OCI-M2 (cell line): ENCODE measurements around the gene MZT2A.
"Not testable (repeated sequence)": the region's sequence is repeated elsewhere in the genome, so short reads cannot be mapped to it uniquely, and the experiment has no call there.

ENCODE experiments used
- DNase-seq: peaks from one replicate; lab custom pipeline; 2025; ENCODE audit not compliant: unreplicated experiment; lab: John Stamatoyannopoulos, UW

Gene MZT2A

DNA sequence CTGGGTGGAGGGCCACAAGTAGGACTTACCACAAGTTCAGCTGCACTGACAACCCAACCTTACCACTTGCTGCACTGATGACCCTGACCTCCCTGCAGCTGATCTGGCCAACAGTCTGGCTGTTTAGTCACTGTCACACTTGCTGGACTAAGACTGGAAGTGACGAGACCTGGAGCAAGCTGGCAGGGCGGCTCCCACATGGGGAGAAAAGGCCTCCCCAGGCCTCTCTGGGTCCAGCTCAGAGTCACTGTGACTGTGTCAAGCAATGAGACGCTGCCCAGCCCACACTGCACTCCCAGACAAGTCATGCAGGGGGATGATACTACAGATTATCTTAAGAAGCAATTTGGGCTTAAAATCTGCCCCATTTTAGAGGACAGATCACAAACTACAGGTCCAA is 21.3 kb downstream of the MZT2A start:
- not testable (repeated sequence) for DNase-seq

DNA sequence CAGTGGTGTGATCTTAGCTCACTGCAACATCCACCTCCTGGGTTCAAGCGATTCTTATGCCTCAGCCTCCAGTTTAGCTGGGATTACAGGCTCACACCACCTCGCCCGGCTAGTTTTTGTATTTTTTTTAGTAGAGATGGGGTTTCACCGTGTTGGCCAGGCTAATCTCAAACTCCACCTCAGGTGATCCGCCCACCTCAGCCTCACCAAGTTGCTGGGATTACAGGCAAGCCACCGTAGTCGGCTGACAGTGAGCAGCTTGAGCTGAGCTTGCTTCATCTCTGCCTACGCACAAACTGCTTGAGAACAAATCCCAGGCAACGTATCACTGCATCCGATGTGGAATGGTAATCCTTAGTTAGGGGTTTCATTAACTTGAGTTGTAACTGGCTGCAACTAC is 24.5 kb downstream of the MZT2A start:
- not testable (repeated sequence) for DNase-seq

DNA sequence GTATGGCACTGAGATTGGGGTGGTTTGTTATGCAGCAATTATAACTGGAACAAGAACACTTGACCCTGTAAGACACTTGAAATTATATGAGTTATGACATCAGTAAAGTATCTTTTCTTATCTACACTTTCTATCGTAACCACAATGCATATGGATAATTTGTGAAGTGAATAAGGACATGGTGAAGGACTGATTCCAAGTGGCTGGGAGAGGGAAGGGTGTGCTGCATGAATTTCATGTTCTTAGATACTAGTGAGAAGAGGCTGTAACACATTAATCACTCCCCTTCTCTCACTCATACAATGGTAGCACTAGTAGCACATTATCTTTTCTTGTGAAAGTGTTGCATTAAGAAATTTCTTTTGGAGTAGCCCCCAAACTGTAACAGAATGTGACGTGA is 37.3 kb downstream of the MZT2A start:
- DNase-seq, result not testable (repeated sequence)

DNA sequence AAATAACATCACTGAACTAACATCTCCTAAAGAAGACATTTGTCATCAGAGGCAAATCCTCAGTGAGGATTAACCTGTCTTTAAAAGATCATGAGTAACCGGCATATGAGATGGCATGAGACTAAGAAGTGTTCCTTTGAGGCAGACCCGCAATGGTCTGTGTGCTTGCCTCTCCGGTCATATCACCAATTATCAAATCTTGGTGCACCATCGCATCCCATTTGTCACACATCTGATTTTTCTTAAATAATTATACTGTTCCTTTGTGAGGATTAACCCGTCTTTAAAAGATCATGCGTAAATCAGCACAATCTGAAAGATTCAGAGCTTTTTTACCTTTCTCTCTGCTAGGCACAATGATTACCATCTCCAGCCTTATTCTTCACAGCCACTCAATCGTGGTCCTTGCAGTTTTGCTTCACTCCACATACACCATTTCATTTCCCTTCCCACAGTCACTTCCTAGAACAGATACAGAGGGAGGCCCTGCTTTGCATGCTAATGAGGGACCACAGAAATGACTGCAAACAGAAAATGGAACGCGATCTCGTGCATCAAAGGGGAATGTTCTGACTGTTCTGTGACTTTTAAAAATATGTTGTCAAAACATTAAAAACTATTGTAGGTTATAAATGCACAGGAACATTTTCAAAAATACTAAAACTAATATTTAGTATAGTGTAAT is 40.8 kb downstream of the MZT2A start:
- not testable (repeated sequence) for DNase-seq

DNA sequence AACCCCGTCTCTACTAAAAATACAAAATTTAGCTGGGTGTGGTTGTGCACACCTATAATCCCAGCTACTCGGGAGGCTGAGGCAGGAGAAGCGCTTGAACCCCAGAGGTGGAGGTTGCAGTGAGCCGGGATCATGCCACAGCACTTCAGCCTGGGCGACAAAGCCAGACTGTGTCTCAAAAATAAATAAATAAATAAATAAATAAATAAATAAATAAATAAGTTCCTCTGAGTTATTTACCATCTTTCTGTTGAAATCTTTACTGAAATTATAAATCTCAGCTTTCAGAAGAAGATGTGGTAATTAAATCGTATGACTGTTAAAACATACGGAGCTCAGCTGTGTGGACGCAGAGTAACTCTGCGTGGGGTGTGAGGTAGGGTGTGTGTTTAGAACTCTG is 44.2 kb downstream of the MZT2A start:
- not testable (repeated sequence) for DNase-seq

DNA sequence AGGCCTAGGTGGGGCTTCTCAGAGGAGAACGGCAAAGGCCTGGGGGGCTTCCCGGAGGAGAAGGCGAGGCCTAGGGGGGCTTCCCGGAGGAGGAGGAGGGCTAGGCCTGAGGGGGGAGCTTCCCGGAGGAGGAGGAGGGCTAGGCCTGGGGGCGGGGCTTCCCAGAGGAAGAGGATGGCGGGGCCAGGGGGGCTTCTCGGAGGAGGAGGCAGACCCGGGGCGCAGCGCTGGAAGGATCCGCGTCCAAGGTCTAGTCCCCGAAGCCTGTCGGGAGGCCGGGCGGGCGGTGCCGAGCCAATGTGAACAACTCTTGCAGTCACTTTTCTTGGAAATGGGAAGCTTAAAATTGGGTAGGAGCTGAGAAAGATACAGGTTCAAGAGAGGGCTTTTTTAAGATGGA is 46.3 kb downstream of the MZT2A start:
- DNase-seq, result no peak

DNA sequence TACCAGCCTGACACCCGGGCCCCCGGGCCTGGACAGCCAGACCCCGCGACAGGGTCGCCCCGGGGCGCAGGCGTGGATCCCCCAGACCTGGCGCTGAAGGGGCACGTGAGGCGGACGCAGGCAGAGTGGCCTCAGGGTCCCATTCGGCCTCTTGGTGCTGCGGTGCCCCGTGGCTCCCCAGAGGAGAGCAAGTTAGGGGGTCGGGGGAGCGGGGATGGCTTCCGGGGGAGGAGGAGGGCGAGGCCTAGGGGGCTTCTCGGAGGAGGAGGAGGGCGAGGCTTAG is 46.7 kb downstream of the MZT2A start:
- not testable (repeated sequence) for DNase-seq

DNA sequence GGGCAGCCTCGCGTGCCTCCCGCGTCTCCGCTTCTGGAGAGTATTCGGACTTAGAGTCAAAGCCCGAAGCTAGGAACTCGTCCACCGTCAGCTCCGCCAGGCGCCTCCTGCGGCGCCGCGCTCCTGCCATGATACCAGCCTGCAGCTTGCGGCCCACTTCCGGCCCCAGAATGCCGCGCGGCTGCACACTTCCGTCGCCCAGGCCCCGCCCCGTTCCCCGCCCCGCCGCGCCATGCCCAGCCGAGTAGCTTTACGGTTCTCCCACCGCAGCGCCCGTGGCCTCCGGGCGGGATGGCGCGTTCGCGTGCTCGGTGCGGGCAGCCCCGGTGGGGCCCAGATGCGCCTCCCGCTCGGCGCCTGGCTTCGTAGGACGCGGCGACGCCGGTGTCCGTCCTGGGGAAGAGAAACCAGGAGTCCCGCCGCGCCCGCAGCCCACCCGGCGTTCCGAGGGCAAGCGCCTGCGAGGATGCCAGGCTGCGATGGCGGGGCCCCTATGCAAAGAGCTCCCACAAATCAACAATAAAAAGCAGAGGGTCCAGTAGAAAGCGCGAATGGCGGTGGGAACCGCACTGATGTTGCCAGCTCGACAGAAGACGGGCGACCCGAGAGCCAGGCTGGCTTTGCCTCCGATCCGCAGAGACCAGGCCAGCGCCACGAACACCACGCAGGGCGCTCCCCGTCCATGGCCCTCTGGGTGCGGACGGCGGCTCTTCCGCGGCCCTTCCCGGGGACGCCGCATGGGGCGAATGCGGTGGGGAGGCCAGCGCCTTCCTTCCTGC is 47.3 kb downstream of the MZT2A start:
- not testable (repeated sequence) for DNase-seq

DNA sequence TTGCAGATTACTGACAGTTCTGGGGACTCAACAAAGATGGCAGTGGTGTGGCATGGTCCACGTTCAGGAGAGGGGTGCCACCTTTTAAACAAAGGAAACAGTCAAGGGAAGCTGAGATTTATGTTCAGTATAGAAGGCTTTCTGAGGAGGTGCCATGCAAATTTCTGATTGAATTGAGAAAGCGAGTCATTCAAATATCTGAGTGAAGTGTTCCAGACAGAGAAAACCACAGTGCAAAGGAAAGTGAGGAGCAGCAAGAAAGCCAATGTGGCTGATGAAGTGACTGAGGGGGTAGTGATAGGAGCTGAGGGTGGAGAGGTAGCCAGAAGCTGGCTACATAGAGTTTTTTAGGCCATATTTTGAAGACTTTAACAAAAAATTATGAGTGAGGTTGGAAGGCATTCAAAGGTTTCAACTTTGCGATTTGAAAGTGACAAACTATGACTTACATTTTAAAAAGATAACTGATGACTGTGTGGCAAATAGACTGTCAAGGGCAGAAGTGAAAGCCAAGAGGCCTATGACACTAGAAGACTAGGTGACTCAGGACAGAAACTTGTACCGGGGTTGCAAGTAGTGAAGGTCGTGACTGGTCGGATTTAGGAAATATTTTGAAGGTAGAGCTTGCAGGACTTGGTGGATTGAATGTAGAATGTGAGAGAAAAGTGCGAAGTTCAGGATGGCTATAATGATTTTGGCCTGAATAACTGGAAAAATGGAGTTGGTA is 51.3 kb downstream of the MZT2A start:
- DNase-seq, result not testable (repeated sequence)
